SK-N-SH treated with all-trans-retinoic acid at 6 μM for 48 hours (cell line): ENCODE results near the gene IKBKG.

Experiments
- ARNTL ChIP-seq: fragments of 450-650 bp; formaldehyde crosslinking; IDR thresholded peaks from 2 replicates; pipeline ENCODE4 v1.5.0; 2020; ENCODE audit warnings: low read depth, mild to moderate bottlenecking, moderate library complexity, borderline replicate concordance
- BACH2 ChIP-seq: fragments of 250-450 bp; sonication (Bioruptor Pico); IDR thresholded peaks from 2 replicates; pipeline ENCODE4 v1.9.0; 2021; ENCODE audit warnings: mild to moderate bottlenecking, borderline replicate concordance
- ISL1 ChIP-seq: fragments of 250-450 bp; sonication (Bioruptor Pico); IDR thresholded peaks from 2 replicates; pipeline ENCODE4 v2.1.2; 2022; ENCODE audit warnings: mild to moderate bottlenecking, moderate library complexity
- PPARA ChIP-seq: fragments of 250-450 bp; sonication (Bioruptor Pico); IDR thresholded peaks from 2 replicates; pipeline ENCODE4 v1.5.0; 2020; ENCODE audit warnings: mild to moderate bottlenecking, borderline replicate concordance
- ZNF70 ChIP-seq: fragments of 450-650 bp; formaldehyde crosslinking; IDR thresholded peaks from 2 replicates; pipeline ENCODE4 v1.5.0; 2020; ENCODE audit warnings: mild to moderate bottlenecking, moderate library complexity
- ZNF8 ChIP-seq: fragments of 450-650 bp; formaldehyde crosslinking; IDR thresholded peaks from 2 replicates; pipeline ENCODE4 v1.5.0; 2020; ENCODE audit warnings: mild to moderate bottlenecking, moderate library complexity
- TF ChIP-seq, protein P1 (sequence below): fragments of 250-450 bp; sonication (Bioruptor Pico); IDR thresholded peaks from 2 replicates; pipeline ENCODE4 v1.8.0; 2020; ENCODE audit warnings: mild to moderate bottlenecking, moderate library complexity, borderline replicate concordance
- TF ChIP-seq, protein P2 (sequence below): fragments of 250-450 bp; sonication (Bioruptor Pico); IDR thresholded peaks from 2 replicates; pipeline ENCODE4 v1.8.0; 2021; ENCODE audit warnings: low read depth, mild to moderate bottlenecking, moderate library complexity, borderline replicate concordance
- TF ChIP-seq, protein P3 (sequence below): fragments of 250-450 bp; sonication (Bioruptor Pico); IDR thresholded peaks from 2 replicates; pipeline ENCODE4 v1.5.1; 2021; ENCODE audit warnings: mild to moderate bottlenecking, moderate library complexity

DNA sequence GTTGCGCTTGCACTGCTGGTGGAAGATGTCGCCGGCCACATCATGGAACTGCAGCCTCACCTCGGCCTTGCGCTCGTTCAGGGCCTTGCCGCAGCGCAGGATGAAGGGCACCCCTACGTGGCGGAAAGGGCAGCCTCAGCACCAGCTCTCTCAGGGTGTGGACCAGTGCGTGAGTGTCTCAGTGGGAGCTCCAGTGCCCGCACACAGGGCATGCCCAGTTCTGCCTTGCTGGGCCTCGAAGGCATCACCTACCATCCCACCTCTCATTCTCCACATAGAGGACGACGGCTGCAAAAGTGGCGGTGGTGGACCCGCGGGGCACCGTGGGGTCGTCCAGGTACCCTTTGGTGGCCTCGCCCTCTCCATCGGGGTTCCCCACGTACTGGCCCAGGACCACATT, 14.7 kb upstream of the IKBKG start:
- TF ChIP-seq PPARA (CRISPR knock-in tag), result no peak
- TF ChIP-seq, protein P1, sequence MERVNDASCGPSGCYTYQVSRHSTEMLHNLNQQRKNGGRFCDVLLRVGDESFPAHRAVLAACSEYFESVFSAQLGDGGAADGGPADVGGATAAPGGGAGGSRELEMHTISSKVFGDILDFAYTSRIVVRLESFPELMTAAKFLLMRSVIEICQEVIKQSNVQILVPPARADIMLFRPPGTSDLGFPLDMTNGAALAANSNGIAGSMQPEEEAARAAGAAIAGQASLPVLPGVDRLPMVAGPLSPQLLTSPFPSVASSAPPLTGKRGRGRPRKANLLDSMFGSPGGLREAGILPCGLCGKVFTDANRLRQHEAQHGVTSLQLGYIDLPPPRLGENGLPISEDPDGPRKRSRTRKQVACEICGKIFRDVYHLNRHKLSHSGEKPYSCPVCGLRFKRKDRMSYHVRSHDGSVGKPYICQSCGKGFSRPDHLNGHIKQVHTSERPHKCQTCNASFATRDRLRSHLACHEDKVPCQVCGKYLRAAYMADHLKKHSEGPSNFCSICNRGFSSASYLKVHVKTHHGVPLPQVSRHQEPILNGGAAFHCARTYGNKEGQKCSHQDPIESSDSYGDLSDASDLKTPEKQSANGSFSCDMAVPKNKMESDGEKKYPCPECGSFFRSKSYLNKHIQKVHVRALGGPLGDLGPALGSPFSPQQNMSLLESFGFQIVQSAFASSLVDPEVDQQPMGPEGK, result no peak
- TF ChIP-seq ISL1 (CRISPR knock-in tag), result no peak
- TF ChIP-seq, protein P2, sequence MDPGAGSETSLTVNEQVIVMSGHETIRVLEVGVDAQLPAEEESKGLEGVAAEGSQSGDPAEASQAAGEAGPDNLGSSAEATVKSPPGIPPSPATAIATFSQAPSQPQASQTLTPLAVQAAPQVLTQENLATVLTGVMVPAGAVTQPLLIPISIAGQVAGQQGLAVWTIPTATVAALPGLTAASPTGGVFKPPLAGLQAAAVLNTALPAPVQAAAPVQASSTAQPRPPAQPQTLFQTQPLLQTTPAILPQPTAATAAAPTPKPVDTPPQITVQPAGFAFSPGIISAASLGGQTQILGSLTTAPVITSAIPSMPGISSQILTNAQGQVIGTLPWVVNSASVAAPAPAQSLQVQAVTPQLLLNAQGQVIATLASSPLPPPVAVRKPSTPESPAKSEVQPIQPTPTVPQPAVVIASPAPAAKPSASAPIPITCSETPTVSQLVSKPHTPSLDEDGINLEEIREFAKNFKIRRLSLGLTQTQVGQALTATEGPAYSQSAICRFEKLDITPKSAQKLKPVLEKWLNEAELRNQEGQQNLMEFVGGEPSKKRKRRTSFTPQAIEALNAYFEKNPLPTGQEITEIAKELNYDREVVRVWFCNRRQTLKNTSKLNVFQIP (CRISPR knock-in tag), result no peak
- no peak for TF ChIP-seq ARNTL
- no peak for TF ChIP-seq BACH2 (CRISPR knock-in tag)
- TF ChIP-seq ZNF70, result no peak
- TF ChIP-seq ZNF8 (CRISPR knock-in tag), result no peak
- TF ChIP-seq, protein P3, sequence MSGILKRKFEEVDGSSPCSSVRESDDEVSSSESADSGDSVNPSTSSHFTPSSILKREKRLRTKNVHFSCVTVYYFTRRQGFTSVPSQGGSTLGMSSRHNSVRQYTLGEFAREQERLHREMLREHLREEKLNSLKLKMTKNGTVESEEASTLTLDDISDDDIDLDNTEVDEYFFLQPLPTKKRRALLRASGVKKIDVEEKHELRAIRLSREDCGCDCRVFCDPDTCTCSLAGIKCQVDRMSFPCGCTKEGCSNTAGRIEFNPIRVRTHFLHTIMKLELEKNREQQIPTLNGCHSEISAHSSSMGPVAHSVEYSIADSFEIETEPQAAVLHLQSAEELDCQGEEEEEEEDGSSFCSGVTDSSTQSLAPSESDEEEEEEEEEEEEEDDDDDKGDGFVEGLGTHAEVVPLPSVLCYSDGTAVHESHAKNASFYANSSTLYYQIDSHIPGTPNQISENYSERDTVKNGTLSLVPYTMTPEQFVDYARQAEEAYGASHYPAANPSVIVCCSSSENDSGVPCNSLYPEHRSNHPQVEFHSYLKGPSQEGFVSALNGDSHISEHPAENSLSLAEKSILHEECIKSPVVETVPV (CRISPR knock-in tag), result no peak
